Activated T-cell treated with anti-CD3 and anti-CD28 coated beads for 4 hours (primary cell): Measurements from ENCODE around the gene SYNC.
"Not testable (repeated sequence)": the region's sequence is repeated elsewhere in the genome, so short reads cannot be mapped to it uniquely, and the experiment has no call there.

ENCODE experiments used
- DNase-seq: peaks from one replicate; pipeline ENCODE4 v3.0.0-alpha.2; 2020

SYNC gene

GRCh38 chr1:32719681-32720275, 17.2 kb upstream of the SYNC start:
- no peak for DNase-seq

- no peak for DNase-seq
These were observed 16.0 kb upstream of the SYNC start for GRCh38 chr1:32718527-32718926.

- DNase-seq = no peak
These were observed 15.5 kb upstream of the SYNC start for GRCh38 chr1:32718036-32718435.

GRCh38 chr1:32717503-32717902, 14.9 kb upstream of the SYNC start:
- DNase-seq = no peak

GRCh38 chr1:32716312-32717148, 14.0 kb upstream of the SYNC start:
- no peak for DNase-seq

GRCh38 chr1:32715901-32716311, 13.3 kb upstream of the SYNC start:
- DNase-seq = no peak

- DNase-seq = no peak
These were observed 11.7 kb upstream of the SYNC start for GRCh38 chr1:32714277-32714676.

GRCh38 chr1:32713081-32713480, 10.5 kb upstream of the SYNC start:
- DNase-seq = no peak

- DNase-seq = not testable (repeated sequence)
These were observed 8.7 kb upstream of the SYNC start for GRCh38 chr1:32711221-32711620.

GRCh38 chr1:32709476-32709875, 6.9 kb upstream of the SYNC start:
- DNase-seq = no peak

- DNase-seq = no peak
These were observed 6.5 kb upstream of the SYNC start for GRCh38 chr1:32709075-32709474.

GRCh38 chr1:32706491-32706890, 3.9 kb upstream of the SYNC start:
- DNase-seq = no peak

GRCh38 chr1:32705516-32705915, 2.9 kb upstream of the SYNC start:
- DNase-seq = no peak

- DNase-seq = no peak
These were observed 1.1 kb upstream of the SYNC start for GRCh38 chr1:32703479-32704291.

- DNase-seq = no peak
These were observed 495 bp downstream of the SYNC start for GRCh38 chr1:32701951-32702598.

GRCh38 chr1:32701421-32701911, 1.1 kb downstream of the SYNC start:
- no peak for DNase-seq

GRCh38 chr1:32696996-32697395, 5.6 kb downstream of the SYNC start:
- DNase-seq = not testable (repeated sequence)

- DNase-seq = no peak
These were observed 6.5 kb downstream of the SYNC start for GRCh38 chr1:32696041-32696440.

- DNase-seq = no peak
These were observed 7.3 kb downstream of the SYNC start for GRCh38 chr1:32695098-32695904.

GRCh38 chr1:32693455-32694174, 9.0 kb downstream of the SYNC start:
- no peak for DNase-seq

- no peak for DNase-seq
These were observed 16.2 kb downstream of the SYNC start for GRCh38 chr1:32686387-32686786.
